Measurements from ENCODE around the gene MDK. TPM values are rescaled to one million over a fixed set of nuclear protein-coding genes. Genes with fewer than 3 reads are reported as not detected.
A peak's percentile ranks its signal among the peaks of the same experiment; 100 is the strongest.

The MDK gene
- total and polyA plus RNA-seq, 2 experiments from 2014 or later = 3,396 to 4,339 TPM

GRCh38 chr11:46350695-46351094 is 30.8 kb upstream of the MDK start:
- peaks cover 29% of the 10 kb centered on the region for H3K4me1 ChIP-seq (ENCODE audit: low read depth)
- no peaks in the 10 kb centered on the region for H3K27me3 ChIP-seq
- H3K27ac ChIP-seq = no peak overlapping the region
- no peak overlapping the region for H3K4me3 ChIP-seq
- H3K9me3 ChIP-seq (ENCODE audit: low read depth) = no peaks in the 10 kb centered on the region
- TF ChIP-seq, protein P1, sequence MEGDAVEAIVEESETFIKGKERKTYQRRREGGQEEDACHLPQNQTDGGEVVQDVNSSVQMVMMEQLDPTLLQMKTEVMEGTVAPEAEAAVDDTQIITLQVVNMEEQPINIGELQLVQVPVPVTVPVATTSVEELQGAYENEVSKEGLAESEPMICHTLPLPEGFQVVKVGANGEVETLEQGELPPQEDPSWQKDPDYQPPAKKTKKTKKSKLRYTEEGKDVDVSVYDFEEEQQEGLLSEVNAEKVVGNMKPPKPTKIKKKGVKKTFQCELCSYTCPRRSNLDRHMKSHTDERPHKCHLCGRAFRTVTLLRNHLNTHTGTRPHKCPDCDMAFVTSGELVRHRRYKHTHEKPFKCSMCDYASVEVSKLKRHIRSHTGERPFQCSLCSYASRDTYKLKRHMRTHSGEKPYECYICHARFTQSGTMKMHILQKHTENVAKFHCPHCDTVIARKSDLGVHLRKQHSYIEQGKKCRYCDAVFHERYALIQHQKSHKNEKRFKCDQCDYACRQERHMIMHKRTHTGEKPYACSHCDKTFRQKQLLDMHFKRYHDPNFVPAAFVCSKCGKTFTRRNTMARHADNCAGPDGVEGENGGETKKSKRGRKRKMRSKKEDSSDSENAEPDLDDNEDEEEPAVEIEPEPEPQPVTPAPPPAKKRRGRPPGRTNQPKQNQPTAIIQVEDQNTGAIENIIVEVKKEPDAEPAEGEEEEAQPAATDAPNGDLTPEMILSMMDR (IDR thresholded peaks at IDR 0.05; ENCODE audit: low read depth, low read length) = no peak
- no peak for DNase-seq (ENCODE audit: low read depth in 1 of 2, low spot score in 1 of 2)
- no peaks in the 10 kb centered on the region for H3K36me3 ChIP-seq

DNA sequence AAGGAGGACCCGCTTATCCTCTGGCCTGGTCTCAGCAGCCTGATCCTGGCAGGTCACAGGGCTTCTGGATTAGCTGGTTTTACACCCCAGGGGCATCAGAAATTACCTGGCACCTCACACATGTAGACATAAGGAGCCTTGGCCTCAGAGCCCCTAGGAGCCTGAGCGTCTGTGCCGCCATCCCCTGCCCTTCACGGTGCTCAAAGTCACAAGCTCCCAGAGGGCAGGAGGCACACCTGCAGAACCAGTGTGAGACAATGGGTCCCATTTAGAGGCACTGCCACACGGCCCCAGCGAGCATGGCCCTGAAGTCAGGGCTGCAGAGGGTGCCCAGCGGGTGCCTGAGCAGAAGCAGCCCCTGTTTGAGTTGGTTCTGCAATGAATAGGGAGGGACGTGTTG is 30.3 kb upstream of the MDK start:
- Histone ChIP-seq H3K4me1 (ENCODE audit: low read depth) (peaks cover 29% of the 10 kb centered on the region), H3K27me3 (no peaks in the 10 kb centered on the region), H3K9me3 (ENCODE audit: low read depth) (no peaks in the 10 kb centered on the region), H3K27ac (no peak overlapping the region), H3K36me3 (no peaks in the 10 kb centered on the region), H3K4me3 (no peak overlapping the region)
- TF ChIP-seq, protein P1 (IDR thresholded peaks at IDR 0.05; ENCODE audit: low read depth, low read length) = no peak
- no peak for DNase-seq (ENCODE audit: low read depth in 1 of 2, low spot score in 1 of 2)

DNA sequence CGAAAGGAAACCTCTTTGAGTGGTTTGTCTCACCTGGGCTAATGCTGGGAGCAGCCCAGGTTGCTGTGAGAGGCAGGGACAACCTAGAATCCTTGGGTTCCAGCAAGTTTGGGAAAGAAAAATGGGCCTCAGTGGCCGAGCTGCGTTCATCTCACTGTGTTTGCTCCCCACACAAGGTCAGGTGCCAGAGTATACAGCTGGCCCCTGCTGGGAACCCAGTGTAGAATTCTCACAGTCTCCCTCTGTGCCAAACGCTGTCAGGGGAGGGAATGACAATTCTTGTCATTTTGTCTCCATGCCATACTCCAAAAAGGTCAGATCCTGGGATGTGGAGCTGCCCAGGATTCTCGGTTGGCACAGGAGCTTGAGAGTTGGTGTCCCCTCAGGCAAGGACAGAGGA is 29.9 kb upstream of the MDK start:
- H3K4me1 ChIP-seq (ENCODE audit: low read depth) = peaks cover 29% of the 10 kb centered on the region

GRCh38 chr11:46352063-46352841 is 29.2 kb upstream of the MDK start:
- H3K4me3 ChIP-seq = no peak overlapping the region
- peaks cover 29% of the 10 kb centered on the region for H3K4me1 ChIP-seq (ENCODE audit: low read depth)
- peak; percentile 65 to 70 for DNase-seq (ENCODE audit: low read depth in 1 of 2, low spot score in 1 of 2)
- no peaks in the 10 kb centered on the region for H3K27me3 ChIP-seq
- TF ChIP-seq, protein P1 (IDR thresholded peaks at IDR 0.05; ENCODE audit: low read depth, low read length) = peak; percentile 85
- no peak overlapping the region for H3K27ac ChIP-seq
- no peaks in the 10 kb centered on the region for H3K36me3 ChIP-seq
- H3K9me3 ChIP-seq (ENCODE audit: low read depth) = no peaks in the 10 kb centered on the region

More for the DNA sequence above, 29.9 kb upstream of the MDK start:
- Histone ChIP-seq H3K36me3 (no peaks in the 10 kb centered on the region), H3K4me3 (no peak overlapping the region), H3K27ac (no peak overlapping the region), H3K27me3 (no peaks in the 10 kb centered on the region), H3K9me3 (ENCODE audit: low read depth) (no peaks in the 10 kb centered on the region)
- no peak for DNase-seq (ENCODE audit: low read depth in 1 of 2, low spot score in 1 of 2)
- TF ChIP-seq, protein P1 (IDR thresholded peaks at IDR 0.05; ENCODE audit: low read depth, low read length) = no peak

DNA sequence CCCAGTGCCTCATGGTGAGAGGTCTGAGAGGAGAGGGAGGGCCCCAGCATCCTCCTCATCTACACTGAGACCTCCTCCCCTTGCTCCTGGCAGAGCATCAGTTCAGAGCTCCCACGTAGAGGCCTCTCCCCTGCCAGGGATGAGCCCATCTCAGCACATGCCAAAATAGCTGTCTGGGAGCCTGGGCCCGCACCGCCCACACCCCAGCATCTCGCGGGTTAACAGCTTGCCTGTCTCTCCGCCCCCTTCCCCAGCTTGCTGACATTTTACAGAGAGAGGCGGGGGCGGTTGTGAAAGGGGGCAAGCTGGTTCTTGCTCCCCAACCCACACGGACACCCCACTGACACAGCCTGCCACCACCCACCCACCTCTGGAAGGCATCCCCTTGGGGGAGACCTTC is 27.8 kb upstream of the MDK start:
- H3K27me3 ChIP-seq = no peaks in the 10 kb centered on the region
- TF ChIP-seq, protein P1 (IDR thresholded peaks at IDR 0.05; ENCODE audit: low read depth, low read length) = no peak
- H3K4me1 ChIP-seq (ENCODE audit: low read depth) = peaks cover 20% of the 10 kb centered on the region
- no peaks in the 10 kb centered on the region for H3K36me3 ChIP-seq
- H3K4me3 ChIP-seq = no peak overlapping the region
- H3K27ac ChIP-seq = no peak overlapping the region
- DNase-seq (ENCODE audit: low read depth in 1 of 2, low spot score in 1 of 2) = peak in 1 of 2 donors; percentile 21
- no peaks in the 10 kb centered on the region for H3K9me3 ChIP-seq (ENCODE audit: low read depth)
